Stimulated activated CD8-positive, alpha-beta memory T cell treated with anti-CD3 and anti-CD28 coated beads, Interleukin-15, amount 100 ng/mL, for 1 hour (primary cell): ENCODE data around the gene CA7.

Experiments used
- DNase-seq: peaks from one replicate; pipeline ENCODE4 v3.0.0-alpha.2; 2020; ENCODE audit warnings: low read depth

CA7 gene

GRCh38 chr16:66898933-66899309 is 54.7 kb downstream of the CA7 start:
- DNase-seq, result no peak

DNA sequence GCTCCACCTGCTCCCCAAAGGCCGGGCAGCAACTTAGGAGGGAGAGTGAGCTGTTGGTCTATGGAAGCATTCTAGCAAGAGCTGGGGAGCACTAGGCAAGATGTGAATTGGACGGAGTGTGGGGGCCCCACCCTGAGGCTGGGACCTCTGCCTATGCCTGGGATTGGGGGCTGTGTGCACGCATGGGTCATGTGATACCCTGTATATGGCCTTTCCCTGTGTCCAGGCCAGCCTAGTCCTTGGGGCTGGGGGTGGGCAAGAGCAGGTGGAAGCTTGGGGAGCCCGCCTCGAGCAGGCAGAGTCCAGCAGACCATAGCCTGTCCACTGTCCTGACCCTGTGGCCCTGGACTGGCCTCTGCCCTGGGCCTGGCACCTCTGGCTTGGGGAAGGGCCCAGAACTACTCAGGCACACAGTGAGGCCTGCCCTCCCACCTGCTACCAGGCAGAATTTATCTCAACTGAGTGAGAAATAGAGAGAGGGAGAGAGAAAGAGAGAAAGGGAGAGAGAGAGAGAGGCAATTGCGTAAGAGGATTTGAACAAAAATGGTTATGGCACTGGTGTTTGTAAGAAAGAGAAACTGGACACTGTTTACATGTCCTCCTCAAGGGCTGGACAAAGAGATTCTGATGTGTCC is 55.2 kb downstream of the CA7 start:
- DNase-seq, result no peak

GRCh38 chr16:66899945-66900710 is 55.9 kb downstream of the CA7 start:
- no peak for DNase-seq

DNA sequence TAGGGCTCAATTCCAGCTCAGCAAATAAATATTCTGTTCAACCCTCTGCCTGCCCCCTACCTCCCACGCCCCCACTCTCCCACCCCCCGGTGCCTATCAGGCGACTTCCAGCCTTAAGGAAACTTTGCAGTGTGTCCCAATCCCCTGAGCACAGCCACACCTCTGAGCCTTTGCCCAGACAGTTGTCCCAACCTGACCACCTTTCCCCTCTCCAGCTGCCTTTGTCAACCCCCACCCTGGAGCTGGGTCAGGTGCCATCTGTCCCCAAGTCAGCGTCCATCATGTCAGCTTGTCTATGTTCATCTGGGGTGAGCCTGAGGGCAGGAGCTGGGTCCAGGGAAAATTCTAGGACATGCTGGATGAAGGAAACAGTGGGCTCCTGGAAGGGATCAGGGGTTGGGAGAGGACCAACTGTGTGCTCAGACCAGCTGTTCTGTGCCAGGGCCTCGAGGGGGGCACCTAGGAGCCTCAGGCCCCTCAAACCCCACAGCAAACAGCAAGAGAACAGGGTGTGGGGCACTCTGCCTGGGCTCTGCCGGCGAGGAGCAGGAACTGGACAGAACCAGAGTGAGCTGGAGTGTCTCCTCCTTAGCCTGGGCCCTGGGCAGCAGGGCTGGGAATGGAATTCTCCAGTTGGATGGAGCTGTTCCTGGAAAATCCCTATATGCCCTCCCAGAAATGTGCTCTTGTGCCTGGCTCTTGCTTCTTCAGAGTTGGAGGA is 56.7 kb downstream of the CA7 start:
- DNase-seq, result no peak

DNA sequence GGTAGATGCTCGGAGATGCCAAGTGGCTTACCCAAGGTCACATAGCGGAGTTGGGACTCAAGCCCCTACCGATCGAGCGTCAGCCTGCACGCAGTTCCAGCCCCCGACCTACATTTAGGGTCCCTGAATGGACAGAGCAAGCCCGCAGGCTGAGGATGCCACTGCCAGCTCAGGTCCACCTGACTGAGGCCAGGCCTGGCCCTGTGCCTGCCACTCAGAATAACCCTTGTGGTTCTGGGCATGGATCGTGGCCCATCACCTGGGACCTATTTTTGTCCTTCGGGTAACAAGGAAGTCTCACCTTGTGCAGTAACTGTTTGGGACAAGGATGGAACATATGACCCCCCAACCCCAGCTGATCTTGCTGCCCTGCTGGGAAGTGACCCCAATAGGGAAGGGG is 57.4 kb downstream of the CA7 start:
- DNase-seq, result no peak

DNA sequence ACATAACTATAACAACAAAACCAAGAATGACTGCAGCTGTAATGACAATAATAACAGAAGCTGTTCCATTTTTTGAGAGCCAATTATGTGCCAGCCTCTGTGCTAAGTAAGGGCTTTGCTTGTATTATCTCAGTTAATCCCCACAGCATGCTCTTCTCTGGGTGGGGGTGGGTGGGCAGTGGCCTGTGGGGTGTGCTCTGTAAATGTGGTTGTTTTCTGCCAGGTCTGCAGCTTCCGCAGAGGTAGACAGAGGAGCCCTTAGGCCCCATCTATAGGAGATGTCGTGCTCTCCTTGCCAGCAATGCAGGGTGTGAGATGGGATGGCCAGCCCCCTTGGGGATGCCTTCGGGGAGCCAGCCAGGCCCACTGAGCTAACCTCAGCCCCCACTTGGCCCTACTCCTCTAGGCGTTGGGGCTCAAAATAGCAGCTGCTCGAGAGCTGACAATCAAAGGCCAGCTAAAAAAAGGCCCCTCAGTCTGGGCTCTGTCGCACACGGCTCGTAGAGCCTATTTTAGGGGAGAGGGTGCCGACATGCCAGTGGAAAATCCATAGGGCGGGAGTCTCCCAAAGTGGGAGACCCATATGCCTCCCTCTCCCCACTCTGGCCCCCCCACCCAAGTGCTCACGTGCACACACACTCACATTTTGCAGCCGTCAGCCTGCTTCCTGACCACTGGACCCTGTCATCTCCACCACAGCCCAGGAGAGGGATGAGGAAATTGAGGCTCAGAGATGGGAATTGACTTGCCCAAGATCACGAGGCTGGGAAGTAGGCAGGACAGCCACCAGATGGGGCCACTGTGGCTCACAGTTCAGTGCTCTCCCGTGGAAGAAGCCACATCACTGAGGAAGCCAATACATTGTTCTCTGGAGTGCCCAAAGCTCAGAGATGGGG is 58.7 kb downstream of the CA7 start:
- DNase-seq, result no peak
